ENCODE results near the gene PVALB.

The PVALB gene

GRCh38 chr22:36816636-36817524 is at the start of gene PVALB:
TSS of gene PVALB (minus strand) at chr22:36817035. CDS start at chr22:36817005, 30 bp downstream.
- in situ Hi-C loops (cut with HindIII; ENCODE audit: low pct_unique_long_range_greater_than_20kb, low sequenced_read_pairs), result no loop called here

GRCh38 chr22:36865346-36865745 is 48.5 kb upstream of the PVALB start:
- in situ Hi-C loops (cut with HindIII; ENCODE audit: low pct_unique_long_range_greater_than_20kb, low sequenced_read_pairs), result no loop called here
- DNase-seq (ENCODE audit: low read depth in 1 of 2, low spot score in 1 of 2), result peak in 1 of 2 experiments; percentile 56

More at GRCh38 chr22:36816636-36817524, at the start of gene PVALB:
- peak; percentile 37 to 73 for DNase-seq (ENCODE audit: low read depth in 1 of 2, low spot score in 1 of 2)
- no peak for TF ChIP-seq JUND (IDR thresholded peaks at IDR 0.05; ENCODE audit: low read depth)

GRCh38 chr22:36864454-36865215 is 47.8 kb upstream of the PVALB start:
- no peak for DNase-seq (ENCODE audit: low read depth in 1 of 2, low spot score in 1 of 2)
- in situ Hi-C loops (cut with HindIII; ENCODE audit: low pct_unique_long_range_greater_than_20kb, low sequenced_read_pairs), result no loop called here
- no peak for TF ChIP-seq JUND (IDR thresholded peaks at IDR 0.05; ENCODE audit: low read depth)

More at GRCh38 chr22:36865346-36865745, 48.5 kb upstream of the PVALB start:
- TF ChIP-seq JUND (IDR thresholded peaks at IDR 0.05; ENCODE audit: low read depth), result no peak

- no peak for TF ChIP-seq JUND (IDR thresholded peaks at IDR 0.05; ENCODE audit: low read depth)
- DNase-seq (ENCODE audit: low read depth in 1 of 2, low spot score in 1 of 2), result no peak
- in situ Hi-C loops (cut with HindIII; ENCODE audit: low pct_unique_long_range_greater_than_20kb, low sequenced_read_pairs), result no loop called here
Measured at GRCh38 chr22:36863979-36864378, 47.1 kb upstream of the PVALB start.

GRCh38 chr22:36863281-36863680 is 46.4 kb upstream of the PVALB start:
- no peak for TF ChIP-seq JUND (IDR thresholded peaks at IDR 0.05; ENCODE audit: low read depth)
- DNase-seq (ENCODE audit: low read depth in 1 of 2, low spot score in 1 of 2), result no peak
- in situ Hi-C loops (cut with HindIII; ENCODE audit: low pct_unique_long_range_greater_than_20kb, low sequenced_read_pairs), result no loop called here

GRCh38 chr22:36862251-36863242 is 45.7 kb upstream of the PVALB start:
- no peak for DNase-seq (ENCODE audit: low read depth in 1 of 2, low spot score in 1 of 2)
- TF ChIP-seq JUND (IDR thresholded peaks at IDR 0.05; ENCODE audit: low read depth), result no peak
- in situ Hi-C loops (cut with HindIII; ENCODE audit: low pct_unique_long_range_greater_than_20kb, low sequenced_read_pairs), result no loop called here

GRCh38 chr22:36860821-36861659 is 44.2 kb upstream of the PVALB start, which contains the start of gene NCF4:
TSS of gene NCF4 (plus strand) at chr22:36861006. CDS start at chr22:36861172, 166 bp downstream.
- in situ Hi-C loops (cut with HindIII; ENCODE audit: low pct_unique_long_range_greater_than_20kb, low sequenced_read_pairs), result no loop called here
- TF ChIP-seq JUND (IDR thresholded peaks at IDR 0.05; ENCODE audit: low read depth), result no peak
- no peak for DNase-seq (ENCODE audit: low read depth in 1 of 2, low spot score in 1 of 2)

- no peak for DNase-seq (ENCODE audit: low read depth in 1 of 2, low spot score in 1 of 2)
- in situ Hi-C loops (cut with HindIII; ENCODE audit: low pct_unique_long_range_greater_than_20kb, low sequenced_read_pairs), result no loop called here
- TF ChIP-seq JUND (IDR thresholded peaks at IDR 0.05; ENCODE audit: low read depth), result no peak
Measured at GRCh38 chr22:36860438-36860820, 43.6 kb upstream of the PVALB start.

- in situ Hi-C loops (cut with HindIII; ENCODE audit: low pct_unique_long_range_greater_than_20kb, low sequenced_read_pairs), result no loop called here
- no peak for TF ChIP-seq JUND (IDR thresholded peaks at IDR 0.05; ENCODE audit: low read depth)
- DNase-seq (ENCODE audit: low read depth in 1 of 2, low spot score in 1 of 2), result peak in 1 of 2 experiments; percentile 51
Measured at GRCh38 chr22:36860017-36860416, 43.2 kb upstream of the PVALB start.

- DNase-seq (ENCODE audit: low read depth in 1 of 2, low spot score in 1 of 2), result no peak
- in situ Hi-C loops (cut with HindIII; ENCODE audit: low pct_unique_long_range_greater_than_20kb, low sequenced_read_pairs), result no loop called here
- no peak for TF ChIP-seq JUND (IDR thresholded peaks at IDR 0.05; ENCODE audit: low read depth)
Measured at GRCh38 chr22:36858966-36859365, 42.1 kb upstream of the PVALB start.

GRCh38 chr22:36858156-36858555 is 41.3 kb upstream of the PVALB start:
- no peak for DNase-seq (ENCODE audit: low read depth in 1 of 2, low spot score in 1 of 2)
- TF ChIP-seq JUND (IDR thresholded peaks at IDR 0.05; ENCODE audit: low read depth), result no peak
- in situ Hi-C loops (cut with HindIII; ENCODE audit: low pct_unique_long_range_greater_than_20kb, low sequenced_read_pairs), result no loop called here
